Right lobe of liver (tissue), 4 donors: ENCODE results near the gene CIZ1.

ENCODE experiments used
- CTCF ChIP-seq, 4 donors: fragments of 200-600 bp in 3 of 4; fragments of 450-650 bp in 1 of 4; IDR thresholded peaks; one replicate each; pipeline versions ENCODE4 v1.5.1 to v1.8.0; 2016 to 2022; ENCODE audit warnings: antibody characterized with exemption in 4 of 4, mild to moderate bottlenecking in 2 of 4
- POLR2A ChIP-seq: fragments of 450-650 bp; IDR thresholded peaks from one replicate; pipeline ENCODE4 v1.6.1; 2017; ENCODE audit warnings: antibody characterized with exemption, mild to moderate bottlenecking
- donor health status: DM: no; HTN: no; CAD: no.
- donor health status: DM: no; HTN: no; CAD: no.
- donor health status: DM: no; HTN: yes; CAD: no.

- TF ChIP-seq CTCF (IDR thresholded peaks at IDR 0.05) (no peak), POLR2A (no peak)
These were observed 38.1 kb downstream of the CIZ1 start for GRCh38 chr9:128153060-128153946.
